Sciatic nerve (tissue), 2 donors: Measurements from ENCODE around the gene TRAPPC12. TPM values are rescaled to one million over a fixed set of nuclear protein-coding genes. Genes with fewer than 3 reads are reported as not detected.

Experiments
- ATAC-seq: fragments of 200-7000 bp; cut with Tn5 transposase; one replicate; pipeline ENCODE4 v1.9.1; 2020; ENCODE audit warnings: mild to moderate bottlenecking, moderate library complexity
- DNase-seq: peaks from one replicate; pipeline ENCODE4 v3.0.0-alpha.2; 2020; ENCODE audit warnings: low spot score
- intact Hi-C: fragments of 100-400 bp; cut with DNase I; formaldehyde crosslinking; loops from one replicate; pipeline ENCODE4 v1.14.2; 2022
- total RNA-seq: library from RNA; stranded (reverse); fragmentation: NEBNext Ultra II Directional; extraction: Animal tissue kit (Norgen Biotek cat#: 25700); gene quantifications from one replicate; pipeline ENCODE4 v1.2.1, GENCODE V29; 2021
- donor health status: DM: no; HTN: no; CAD: no.
- donor health status: DM: no; HTN: no; CAD: no.

The TRAPPC12 gene
- total RNA-seq, 1 donor from 2014 or later, result 139 TPM

DNA sequence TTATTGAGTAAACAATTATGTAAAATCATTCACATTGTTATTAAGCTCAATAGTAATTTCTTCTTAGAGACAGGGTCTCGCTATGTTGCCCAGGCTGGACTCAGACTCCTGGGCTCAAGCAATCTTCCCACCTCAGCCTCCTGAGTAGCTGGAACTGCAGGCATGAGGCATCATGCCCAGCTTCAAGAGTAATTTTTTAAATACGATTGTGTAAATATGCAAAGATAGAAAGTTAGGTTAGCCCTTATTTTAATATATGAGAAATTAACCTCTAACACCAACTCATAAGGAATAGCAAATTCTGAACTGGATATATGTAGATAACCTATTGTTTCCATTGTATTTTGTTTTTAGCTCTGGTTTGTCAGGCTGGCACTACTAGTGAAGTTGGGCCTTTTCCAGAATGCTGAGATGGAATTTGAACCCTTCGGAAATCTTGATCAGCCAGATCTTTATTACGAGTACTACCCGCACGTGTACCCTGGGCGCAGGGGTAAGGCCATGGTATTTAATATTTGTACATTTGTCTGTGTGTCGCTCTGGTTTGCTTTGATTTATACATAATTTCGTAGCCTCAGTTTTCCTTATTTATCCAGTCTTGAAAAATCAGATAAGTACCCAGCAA, 44.8 kb downstream of the TRAPPC12 start:
- intact Hi-C loops, result no loop called here
- DNase-seq (no peak), ATAC-seq (no peak)

DNA sequence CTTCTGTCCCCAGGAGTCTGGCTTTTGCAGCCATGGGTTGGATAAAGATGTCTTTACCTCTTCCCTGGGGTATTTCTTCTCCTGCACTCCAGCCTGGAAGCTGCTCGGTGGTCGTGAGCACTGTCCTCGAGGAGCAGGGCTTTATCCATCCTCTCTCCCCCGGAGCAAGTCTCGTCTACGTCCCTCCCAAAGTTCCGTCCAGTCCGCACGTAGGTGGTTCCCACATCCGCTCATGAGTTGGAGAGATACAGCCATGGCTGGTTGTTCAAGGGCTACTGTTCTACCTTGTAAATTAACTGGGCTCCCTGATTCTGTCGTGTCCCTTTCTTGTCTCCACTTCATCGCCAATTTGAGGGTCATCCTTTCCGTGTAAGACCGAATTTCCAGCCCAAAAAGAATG, 47.1 kb downstream of the TRAPPC12 start:
- intact Hi-C loops, result no loop called here
- ATAC-seq, result no peak
- no peak for DNase-seq

DNA sequence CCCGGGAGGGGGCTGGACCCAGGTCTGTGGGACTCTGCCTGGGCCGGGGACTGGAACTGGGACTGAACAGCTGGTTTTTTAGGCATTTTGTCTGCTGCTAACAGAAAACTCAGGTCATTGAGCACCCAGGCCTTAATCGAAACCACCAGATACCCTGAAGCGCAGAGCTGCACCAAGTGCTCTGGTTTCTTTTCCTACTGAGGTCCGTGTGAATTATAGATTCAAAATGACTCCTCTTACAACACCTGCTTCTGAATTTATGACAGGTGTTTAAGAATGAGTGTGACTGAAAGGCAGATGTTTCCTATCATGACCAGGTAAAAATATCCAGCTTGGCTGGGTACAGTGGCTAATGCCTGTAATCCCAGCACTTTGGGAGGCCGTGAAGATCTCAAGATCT, 47.8 kb downstream of the TRAPPC12 start:
- intact Hi-C loops, result no loop called here
- DNase-seq (no peak), ATAC-seq (no peak)

DNA sequence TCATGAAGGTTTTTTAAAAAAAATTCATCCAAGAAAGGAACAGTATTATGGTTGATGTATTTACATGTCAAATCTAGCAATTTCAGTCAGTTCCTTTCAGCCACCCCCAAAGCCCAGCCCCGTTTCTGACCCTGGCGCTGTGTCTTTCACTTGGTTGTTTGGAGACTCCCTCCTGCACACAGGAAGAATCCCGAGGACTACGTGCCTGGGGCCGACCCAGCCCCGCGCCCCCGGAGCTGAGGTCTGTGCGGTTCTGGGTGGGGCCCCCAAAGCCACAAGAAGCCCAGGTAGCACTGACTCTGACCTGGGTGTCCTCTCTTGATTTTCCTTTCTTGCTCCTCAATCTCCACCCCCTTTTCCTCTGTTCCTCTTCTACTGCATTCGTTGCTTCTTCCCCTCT, 49.1 kb downstream of the TRAPPC12 start:
- ATAC-seq, result no peak
- no peak for DNase-seq
- intact Hi-C loops, result no loop called here

DNA sequence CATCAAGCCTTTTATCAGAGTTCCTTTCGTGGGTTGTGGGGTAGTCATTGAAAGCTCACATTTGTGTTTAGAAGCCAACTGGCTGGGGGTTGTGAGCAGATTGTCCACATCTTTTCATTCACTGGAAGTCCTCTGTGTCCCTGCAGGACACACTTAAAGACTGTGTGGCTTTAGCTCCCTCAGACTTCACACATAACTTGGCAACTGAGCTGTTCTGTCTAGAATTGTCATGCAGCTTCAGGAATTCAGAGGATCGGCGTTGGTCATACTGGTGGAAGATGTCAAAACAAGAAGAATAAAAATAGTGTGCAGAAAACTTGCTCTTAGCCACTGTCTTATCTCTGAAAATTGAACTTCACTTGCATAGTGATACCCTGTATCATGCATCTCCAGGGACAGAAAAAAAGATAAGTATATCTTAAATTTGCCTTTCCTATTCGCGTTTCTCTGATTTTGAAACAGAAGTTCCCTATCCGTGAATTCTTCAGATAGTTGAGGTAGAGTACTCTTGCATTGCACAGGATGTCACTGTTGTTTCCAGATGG, 49.6 kb downstream of the TRAPPC12 start:
- intact Hi-C loops, result no loop called here
- ATAC-seq, result no peak
- DNase-seq, result no peak

DNA sequence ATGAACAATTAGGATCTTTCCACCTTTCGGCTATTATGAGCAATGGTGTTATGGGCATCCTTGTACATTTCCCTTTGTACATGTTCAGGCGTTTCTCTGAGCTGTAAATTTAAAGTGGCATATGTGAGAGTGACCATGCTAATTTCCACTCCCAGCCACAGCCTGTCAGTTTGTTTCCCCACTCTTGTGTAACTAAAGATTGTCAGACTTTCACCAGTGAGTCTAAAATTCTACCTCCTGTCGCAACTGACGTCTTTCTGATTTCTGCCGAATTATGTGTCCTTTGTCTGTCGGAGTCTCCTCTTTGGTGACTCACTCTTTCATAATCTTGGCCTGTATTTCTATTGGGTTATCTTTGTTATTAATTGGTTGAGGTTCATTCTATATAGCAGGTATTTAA, 50.7 kb downstream of the TRAPPC12 start:
- ATAC-seq (no peak), DNase-seq (no peak)
- intact Hi-C loops, result no loop called here

DNA sequence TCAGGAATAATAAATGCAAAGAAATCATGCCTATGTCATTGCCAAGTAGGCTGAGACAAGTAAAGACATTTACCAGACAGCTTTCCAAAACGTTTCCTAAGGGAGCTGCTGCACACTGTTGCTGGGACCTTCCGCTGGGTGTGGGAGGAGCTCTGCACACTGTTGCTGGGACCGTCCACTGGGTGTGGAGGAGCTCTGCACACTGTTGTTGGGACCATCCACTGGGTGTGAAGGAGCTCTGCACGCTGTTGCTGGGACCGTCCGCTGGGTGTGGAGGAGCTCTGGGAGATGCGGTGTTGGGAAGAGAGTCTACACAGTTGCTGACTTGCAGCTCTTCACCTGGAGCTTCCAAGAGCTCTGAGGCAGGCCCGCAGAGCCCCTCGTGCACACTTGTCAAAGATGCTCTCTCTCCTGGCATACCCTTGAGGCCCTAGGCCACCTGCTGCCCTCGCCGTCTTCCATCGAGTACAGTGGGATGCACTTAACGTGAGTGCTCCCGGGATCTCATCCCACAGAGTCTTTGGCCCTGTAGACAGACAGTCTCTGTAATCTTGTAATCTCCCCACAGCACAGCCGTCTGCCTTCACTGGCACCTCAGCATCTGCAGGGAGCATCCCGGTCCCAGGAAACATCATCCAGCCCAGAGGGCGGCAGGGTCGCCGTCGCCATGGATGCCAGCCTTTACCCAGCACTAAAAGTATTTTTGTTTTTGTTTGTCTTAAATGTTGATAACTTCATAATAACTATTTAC, 51.4 kb downstream of the TRAPPC12 start:
- ATAC-seq, result no peak
- intact Hi-C loops, result no loop called here
- no peak for DNase-seq

DNA sequence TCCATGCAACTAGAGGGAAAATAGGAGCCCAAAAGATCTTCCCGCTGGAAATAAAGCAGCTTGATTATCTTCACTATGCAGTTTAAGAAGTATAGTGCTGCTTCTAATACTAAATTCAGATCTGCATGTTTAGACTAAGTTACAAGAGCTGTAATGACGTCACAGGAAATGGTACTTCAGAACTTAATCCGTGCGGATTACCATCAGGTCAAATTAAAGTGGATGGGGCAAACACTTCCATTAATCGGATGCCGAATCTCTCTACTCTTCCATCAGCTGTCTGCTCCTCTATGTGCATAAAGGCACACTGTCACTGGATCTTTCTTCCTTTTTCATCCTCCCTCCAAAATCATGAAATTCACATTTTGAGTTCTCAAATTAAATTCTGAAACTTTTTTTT, 52.6 kb downstream of the TRAPPC12 start:
- no peak for DNase-seq
- ATAC-seq, result no peak
- intact Hi-C loops, result no loop called here

DNA sequence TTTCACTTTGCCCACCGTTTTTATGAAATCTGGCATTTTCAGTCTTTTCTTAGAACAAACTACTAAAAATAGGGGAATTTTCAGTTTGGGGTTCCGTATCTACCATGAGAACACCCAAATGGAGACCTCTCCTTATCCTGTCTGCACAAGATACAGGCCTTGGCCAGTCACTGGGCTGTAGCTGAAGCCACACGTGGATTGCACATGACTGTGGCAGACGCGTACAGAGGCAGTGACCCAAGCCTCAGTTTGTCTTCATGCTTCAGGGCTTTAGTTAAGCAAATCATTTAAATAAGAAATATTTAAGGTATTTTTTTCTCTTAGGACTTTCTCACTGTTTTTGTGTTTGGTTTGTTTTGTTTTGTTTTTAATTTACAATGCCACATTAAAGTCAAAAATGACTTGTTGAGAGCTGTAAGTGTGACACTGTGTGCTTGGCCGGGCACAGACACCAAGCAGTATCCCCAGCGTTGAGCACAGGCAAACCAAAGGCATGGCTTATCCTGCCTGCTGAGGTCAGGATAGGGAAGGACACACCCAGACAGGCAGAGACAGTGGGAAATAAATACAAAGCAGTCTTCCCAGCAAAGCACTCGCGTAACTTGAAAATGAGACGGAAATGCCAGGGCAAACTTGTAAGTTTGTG, 53.3 kb downstream of the TRAPPC12 start:
- no peak for ATAC-seq
- intact Hi-C loops, result no loop called here

DNA sequence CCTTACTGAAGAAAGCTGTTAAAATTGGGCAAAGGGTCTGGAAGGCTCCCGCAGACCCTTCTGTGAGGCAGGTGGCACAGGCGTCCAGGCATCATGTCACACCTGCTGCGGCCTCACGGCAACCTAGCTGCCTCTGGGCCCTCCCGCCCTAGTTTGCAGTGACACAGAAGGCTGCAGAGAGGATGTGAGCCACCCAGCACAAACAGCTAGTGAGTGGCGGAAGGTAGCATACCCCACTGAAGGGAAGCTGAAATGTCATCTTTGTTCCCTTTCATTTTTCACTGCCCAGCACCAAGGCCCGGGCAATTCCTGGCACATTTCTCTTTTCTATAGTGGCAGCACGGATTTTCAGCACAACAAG, 53.8 kb downstream of the TRAPPC12 start:
- ATAC-seq (no peak), DNase-seq (no peak)
- intact Hi-C loops, result no loop called here

More for the DNA sequence above, 53.3 kb downstream of the TRAPPC12 start:
- DNase-seq, result no peak

DNA sequence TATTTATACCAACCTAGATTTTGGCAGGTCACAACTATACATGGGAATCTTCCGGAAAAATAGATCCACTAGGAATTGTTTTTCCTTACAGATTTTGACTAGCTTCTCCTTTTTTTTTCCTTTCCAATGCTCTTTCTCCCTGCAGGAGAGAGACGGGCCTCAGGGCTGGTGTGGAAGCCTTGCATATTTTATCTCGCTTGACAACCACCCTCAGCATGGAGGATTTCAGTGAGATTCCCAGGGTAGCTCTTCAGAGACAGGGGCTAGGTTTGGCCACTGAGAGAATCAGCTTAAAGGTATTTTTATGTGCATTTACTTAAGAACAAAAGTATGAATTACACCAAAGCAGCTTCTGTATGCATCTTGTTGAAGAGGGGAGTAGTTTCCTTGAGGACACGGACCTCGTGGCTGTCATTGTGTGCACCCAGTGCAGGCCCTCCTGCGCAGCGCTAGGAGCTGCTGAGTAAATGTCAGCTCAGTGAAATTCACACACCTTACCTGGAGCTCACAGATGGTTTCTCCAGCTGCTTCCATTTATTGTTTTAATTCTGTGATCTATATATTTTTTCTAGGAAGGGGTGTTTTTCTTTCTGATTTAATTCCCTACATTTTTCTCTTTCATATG, 54.4 kb downstream of the TRAPPC12 start:
- ATAC-seq (no peak), DNase-seq (no peak)
- intact Hi-C loops, result no loop called here

DNA sequence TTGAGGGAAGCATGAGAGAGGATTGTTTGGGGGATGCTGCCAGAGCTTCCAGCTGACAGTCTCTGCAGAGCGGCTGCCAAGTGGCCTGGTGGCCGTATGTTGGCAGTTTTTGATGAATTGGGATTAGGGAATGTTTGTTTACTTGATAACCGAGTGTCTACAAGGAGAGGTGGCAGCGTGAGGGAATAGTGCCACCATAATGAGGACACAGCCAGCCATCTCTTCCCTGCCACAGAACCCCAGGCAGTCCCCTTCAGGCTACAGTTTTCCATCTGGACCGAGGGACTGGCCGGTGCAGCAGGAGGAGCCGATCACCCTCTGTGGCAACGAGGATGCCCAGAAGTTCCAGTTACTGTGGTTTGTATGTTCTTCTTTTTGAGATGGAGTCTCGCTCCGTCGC, 55.2 kb downstream of the TRAPPC12 start:
- DNase-seq (no peak), ATAC-seq (no peak)
- intact Hi-C loops, result no loop called here

DNA sequence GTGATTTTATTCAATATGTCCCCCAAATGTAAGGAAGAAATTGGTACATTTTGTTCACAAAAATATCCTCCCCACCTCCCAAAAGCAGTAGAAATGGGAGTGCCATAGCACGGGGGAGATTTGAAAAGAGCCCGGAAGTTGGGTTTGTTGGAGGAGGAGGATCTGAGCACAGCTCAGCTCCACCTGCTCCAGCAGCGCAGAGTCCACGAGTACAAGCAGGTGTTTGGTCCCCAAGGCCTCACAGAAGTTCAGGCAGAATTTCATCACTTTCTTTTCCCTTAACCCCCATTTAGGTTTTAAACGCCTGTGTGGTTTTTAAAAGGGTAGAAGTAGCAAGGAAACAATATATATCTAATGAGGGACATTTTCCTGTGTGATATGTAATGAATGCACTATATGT, 56.0 kb downstream of the TRAPPC12 start:
- DNase-seq, result no peak
- intact Hi-C loops, result no loop called here
- no peak for ATAC-seq

DNA sequence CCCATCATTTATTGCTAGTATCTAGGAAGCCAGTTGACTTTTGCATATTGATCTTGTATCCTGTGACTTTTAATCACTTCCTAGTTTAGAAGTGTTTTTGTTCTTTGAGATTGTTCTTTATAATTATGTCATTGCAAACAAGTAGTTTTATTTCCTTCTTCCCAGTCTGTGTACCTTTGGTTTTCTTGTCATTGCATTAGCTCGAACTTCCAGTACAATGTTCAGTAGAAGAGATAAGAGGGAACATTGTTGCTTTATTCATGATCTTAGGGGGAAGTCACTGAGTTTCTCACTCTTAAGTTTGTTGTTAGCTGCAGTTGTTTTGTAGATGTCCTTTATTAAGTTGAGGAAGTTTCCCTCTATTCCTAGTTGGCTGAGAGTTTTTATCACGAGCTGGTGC, 61.0 kb downstream of the TRAPPC12 start:
- intact Hi-C loops, result no loop called here
- ATAC-seq (no peak), DNase-seq (no peak)

DNA sequence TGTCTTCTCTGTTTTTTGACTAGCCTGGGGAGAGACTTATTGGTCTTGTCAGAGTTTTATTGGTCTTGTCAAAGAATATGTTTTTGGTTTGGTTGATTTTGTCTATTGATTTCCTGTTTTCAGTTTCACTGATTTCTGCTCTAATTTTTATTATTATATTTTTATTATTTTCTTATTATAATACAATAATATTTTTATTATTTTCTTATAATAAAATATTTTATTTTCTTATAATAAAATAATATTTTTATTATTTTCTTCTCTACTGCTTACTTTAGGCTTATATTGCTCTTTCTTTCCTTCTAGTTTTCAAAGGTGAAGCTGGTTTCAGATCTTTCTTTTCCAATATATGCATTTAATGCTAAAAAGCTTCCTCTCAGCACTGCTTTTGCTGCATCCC, 62.0 kb downstream of the TRAPPC12 start:
- intact Hi-C loops, result no loop called here
- DNase-seq (no peak), ATAC-seq (no peak)

DNA sequence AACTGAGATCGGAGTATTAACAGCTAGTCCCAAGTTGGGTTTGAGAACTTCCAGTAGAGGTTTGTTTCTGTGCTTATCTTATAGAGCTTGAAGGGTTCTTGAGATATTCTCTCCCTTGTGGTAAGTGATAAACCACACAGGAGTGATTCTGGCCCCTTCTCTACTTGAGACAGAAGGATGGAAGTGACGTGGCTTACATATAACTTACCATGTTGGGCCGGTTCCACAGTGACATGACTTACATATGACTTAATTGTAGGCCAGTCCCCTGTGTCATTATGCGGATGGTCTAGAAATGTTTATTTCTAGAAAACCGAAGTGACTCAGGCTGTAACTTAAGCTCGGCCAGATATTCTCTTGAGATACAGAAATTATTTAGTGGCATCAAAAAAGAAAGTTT, 62.7 kb downstream of the TRAPPC12 start:
- DNase-seq (no peak), ATAC-seq (no peak)
- intact Hi-C loops, result no loop called here

DNA sequence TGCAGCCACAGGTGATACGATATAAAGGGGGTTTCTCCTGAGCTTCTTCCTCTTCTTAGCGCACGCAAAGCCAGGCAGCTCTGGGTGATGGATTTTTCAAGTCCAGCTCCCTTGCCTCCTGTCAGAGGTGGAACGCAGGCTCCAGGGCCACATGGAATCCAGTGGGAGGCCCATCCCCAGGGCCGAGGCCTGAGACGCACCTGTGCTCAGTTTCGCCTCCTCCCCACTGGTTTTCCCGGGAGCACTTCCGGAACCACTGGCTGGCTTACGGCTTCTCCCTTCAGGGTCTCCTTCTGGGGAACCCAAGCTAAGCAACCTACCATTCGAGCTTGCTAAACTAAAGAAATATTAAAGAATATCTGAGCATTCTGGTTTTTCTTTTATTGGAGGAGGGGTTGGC, 63.6 kb downstream of the TRAPPC12 start:
- intact Hi-C loops, result no loop called here
- ATAC-seq, result no peak

DNA sequence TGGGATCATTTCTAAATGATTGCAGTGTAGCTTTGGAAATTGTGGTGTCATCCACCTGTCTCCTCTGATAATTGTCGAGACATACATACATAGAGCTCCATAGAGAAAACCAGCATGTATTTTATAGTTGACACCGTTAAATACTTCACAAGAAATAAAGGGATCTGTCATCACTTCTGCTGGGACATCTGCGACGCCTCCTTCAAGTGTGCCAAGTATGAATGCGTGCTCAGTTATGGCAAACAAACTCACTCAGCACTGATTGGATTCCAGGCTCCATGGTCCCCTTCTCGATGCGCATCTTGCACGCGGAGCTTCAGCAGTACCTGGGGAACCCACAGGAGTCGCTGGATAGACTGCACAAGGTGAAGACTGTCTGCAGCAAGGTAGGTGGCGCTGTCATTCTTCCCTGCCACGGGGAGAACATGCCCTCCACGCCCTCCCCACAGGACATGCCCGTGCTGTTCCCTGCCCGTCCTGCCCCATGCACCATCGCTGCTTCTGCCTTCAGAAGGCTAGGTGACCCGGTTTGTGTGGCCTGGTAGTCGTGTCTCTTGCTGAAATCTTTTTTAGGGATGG, 64.1 kb downstream of the TRAPPC12 start:
- intact Hi-C loops, result no loop called here
- ATAC-seq, result no peak
- no peak for DNase-seq

More for the DNA sequence above, 63.6 kb downstream of the TRAPPC12 start:
- DNase-seq, result no peak

DNA sequence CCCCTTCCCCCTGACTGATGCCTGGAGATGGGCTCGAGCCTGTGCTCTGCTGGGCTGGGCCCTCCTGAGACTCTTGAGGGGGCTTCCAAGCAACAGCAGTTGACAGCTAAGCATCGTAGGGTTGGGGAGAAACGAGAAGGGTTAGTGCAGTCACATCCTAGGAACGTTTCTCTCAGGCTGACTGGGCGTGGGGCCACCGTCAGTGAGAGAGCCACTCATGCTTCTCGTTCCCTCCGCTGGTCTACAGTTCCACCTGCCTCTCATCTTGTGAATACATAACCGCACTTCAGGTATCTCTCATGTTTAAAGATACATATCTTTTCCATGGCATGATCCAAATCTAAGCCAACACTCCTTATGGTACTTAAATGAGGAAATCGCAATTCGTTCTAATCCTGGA, 66.4 kb downstream of the TRAPPC12 start:
- intact Hi-C loops, result no loop called here
- no peak for DNase-seq
- no peak for ATAC-seq

DNA sequence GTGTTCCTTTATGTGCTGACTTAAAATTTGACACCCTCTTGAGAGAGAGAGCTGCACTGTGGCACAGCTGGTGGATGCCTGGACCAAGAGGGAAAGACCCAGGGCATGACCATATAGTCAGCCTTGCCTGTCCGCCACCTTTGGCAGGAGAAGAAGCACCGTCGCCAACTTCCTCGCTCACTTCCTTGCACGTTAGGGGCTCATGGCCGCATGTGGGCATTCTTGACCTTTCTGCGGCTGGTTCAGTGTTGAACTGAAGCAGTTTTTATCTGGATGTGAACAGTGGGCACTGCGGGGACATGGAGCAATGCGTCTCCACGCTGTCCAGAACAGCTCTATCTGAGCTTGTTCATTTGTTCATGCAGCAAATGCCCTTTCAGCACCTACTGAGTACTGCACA, 66.9 kb downstream of the TRAPPC12 start:
- no peak for DNase-seq
- intact Hi-C loops, result no loop called here
- ATAC-seq, result no peak
